D721Med (cell line): Measurements from ENCODE around the gene MGLL.

Experiments used
- DNase-seq: peaks from one replicate; pipeline ENCODE4 v3.0.0; 2011; ENCODE audit warnings: low spot score; ENCODE audit not compliant: insufficient read length
- FAIRE-seq: peaks from 2 replicates; lab custom pipeline; 2011; peaks lifted over from hg19 to GRCh38; lab: Jason Lieb, UNC
- TF ChIP-seq, protein P1 (sequence below): IDR thresholded peaks from 2 replicates; pipeline ENCODE4 v1.5.1; 2012; ENCODE audit warnings: mild to moderate bottlenecking, control low read depth; ENCODE audit not compliant: insufficient read depth; ENCODE audit errors: missing control alignments

MGLL gene

GRCh38 chr3:127763816-127764215 lies 58.5 kb downstream of the MGLL start:
- FAIRE-seq (no peak), DNase-seq (no peak)
- TF ChIP-seq, protein P1, sequence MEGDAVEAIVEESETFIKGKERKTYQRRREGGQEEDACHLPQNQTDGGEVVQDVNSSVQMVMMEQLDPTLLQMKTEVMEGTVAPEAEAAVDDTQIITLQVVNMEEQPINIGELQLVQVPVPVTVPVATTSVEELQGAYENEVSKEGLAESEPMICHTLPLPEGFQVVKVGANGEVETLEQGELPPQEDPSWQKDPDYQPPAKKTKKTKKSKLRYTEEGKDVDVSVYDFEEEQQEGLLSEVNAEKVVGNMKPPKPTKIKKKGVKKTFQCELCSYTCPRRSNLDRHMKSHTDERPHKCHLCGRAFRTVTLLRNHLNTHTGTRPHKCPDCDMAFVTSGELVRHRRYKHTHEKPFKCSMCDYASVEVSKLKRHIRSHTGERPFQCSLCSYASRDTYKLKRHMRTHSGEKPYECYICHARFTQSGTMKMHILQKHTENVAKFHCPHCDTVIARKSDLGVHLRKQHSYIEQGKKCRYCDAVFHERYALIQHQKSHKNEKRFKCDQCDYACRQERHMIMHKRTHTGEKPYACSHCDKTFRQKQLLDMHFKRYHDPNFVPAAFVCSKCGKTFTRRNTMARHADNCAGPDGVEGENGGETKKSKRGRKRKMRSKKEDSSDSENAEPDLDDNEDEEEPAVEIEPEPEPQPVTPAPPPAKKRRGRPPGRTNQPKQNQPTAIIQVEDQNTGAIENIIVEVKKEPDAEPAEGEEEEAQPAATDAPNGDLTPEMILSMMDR, result no peak

- DNase-seq, result no peak
- FAIRE-seq, result no peak
- TF ChIP-seq, protein P1, result no peak
These were observed 59.0 kb downstream of the MGLL start for GRCh38 chr3:127763337-127763736.

GRCh38 chr3:127762787-127763105 lies 59.6 kb downstream of the MGLL start:
- TF ChIP-seq, protein P1, result no peak
- no peak for FAIRE-seq
- no peak for DNase-seq

DNA sequence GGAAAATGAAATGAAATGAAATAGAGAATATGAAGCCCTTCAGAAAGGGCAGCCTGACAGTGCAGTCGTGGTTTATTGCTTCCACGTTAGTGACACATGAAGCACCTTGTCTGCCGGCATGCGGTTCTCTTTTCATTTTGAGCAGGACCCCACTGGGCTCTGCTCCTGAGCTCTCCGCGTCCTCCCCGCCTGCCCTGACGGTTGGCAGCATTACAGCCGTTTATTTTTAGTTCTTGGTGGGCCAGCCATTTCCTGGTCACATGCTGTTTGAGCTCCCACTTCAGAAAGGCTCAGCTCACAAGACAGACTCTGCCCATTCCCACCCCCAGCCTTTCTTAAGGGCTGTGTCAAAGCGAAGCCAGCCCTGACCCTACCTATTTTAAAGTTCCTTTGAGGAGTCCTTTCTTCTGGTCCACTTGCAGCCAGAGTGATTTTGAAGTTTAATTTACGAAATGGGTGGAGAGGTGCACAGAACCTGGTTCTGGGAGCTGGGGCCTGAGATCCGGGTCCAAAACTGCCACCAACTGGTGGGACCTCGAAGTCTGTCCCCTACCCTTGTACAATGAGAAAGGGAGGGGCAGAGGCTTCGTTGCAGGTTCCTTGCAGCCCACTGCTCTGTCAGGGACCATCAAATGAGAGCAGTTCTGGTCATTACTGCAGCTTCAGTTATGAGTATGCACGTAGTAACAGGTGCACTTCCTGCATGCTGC lies 60.1 kb downstream of the MGLL start:
- no peak for DNase-seq
- TF ChIP-seq, protein P1, result no peak
- FAIRE-seq, result no peak

DNA sequence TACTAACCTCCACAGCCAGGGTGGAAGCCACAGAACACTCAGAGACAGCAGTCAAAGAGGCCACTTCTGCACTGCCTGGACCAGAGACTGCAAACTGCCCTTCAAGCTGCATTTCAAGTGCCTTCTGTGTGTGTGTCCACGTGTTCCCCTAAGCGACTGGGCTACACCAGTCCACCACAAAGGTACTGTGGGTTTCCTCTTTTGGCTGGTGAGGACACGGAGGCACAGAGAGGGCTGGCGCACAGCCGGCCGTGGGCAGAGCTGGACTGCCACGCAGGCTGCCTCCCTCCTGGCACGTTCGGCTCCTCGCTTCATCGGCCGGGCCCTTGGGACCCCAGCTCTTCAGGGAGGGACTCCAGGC lies 60.9 kb downstream of the MGLL start:
- FAIRE-seq, result no peak
- DNase-seq, result no peak
- TF ChIP-seq, protein P1, result no peak

DNA sequence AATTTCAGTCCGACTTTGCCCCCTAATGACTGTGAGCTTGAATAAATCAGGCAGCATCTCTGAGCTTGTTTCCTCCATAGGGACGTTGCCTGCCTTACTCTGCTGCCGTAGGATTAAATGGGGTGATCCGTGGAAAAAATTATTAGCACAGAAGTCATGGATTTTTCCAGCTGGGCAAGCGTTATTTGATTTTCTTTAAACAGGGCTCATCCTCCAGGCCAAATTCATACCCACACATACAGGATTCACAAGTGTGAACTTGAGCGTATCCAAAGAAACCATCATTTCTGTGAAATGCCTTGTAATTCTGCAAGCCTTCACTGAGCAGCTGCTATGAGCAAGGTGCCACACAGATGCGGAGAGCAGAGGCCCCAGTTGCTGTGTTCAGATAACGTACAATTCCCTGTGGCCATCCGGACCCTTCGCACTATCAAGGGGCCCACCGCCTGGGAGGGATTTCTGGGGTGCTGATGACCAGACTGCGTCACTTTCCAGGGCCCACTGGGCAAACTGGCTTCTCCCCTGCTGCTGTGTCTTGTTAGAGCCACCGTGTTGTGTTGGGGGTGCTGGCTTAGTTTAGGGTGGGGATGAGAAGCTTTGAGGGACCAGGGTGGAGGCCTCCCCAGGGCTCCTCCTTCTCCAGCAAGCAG lies 61.4 kb downstream of the MGLL start:
- FAIRE-seq (no peak), DNase-seq (no peak)
- TF ChIP-seq, protein P1, result no peak

- no peak for DNase-seq
- FAIRE-seq, result no peak
- TF ChIP-seq, protein P1, result no peak
These were observed 62.0 kb downstream of the MGLL start for GRCh38 chr3:127760361-127760760.
